Stimulated activated CD4-positive, alpha-beta T cell treated with anti-CD3 and anti-CD28 coated beads, Interleukin-4, amount 100 ng/mL, for 4 hours (primary cell): Measurements from ENCODE around the gene HSPB6.
"Not testable (repeated sequence)": the region's sequence is repeated elsewhere in the genome, so short reads cannot be mapped to it uniquely, and the experiment has no call there.

Experiments
- DNase-seq, 2 experiments: peaks; one replicate each; pipeline ENCODE4 v3.0.0-alpha.2; 2020

The HSPB6 gene, protein sequence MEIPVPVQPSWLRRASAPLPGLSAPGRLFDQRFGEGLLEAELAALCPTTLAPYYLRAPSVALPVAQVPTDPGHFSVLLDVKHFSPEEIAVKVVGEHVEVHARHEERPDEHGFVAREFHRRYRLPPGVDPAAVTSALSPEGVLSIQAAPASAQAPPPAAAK

DNA sequence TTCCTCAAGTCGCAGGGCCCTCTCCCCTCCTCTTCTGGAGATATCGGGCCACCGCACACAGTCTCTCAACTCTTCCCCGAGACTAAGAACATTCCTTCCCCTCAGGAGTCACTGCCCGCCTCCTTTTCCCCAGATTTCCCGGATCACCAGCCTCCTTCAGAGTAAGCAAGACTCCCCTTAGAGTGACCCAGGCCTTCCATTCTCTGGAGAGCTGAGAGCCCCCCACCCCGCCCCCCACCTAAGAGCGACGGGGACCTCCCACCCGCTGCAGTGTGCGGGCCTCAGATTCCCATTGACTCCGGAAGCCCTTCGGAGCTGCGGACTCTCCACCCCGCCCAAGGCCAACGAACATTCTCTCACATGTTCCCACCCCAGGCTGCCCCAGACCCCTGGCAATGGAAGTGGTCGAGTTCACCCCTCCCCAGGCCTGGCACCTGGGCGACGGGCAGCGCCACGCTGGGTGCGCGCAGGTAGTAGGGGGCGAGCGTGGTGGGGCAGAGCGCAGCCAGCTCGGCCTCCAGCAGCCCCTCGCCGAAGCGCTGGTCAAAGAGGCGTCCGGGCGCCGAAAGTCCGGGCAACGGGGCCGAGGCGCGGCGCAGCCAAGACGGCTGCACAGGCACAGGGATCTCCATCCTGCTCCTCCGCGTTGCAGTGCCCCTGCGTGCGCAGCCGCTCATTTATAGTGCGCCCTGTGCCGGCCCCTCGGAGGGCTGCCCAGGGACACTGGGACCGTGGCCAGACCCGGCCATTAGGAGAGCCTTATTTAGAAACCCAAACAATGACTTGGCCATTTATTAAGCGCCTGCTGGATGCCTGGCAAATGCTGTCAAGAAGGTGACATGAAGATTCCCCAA is at the start of gene HSPB6:
HSPB6 (minus strand) TSS at position 653 of the 854 bp plus-strand sequence; CDS start at position 632, 21 bp downstream.
- DNase-seq: no peak

DNA sequence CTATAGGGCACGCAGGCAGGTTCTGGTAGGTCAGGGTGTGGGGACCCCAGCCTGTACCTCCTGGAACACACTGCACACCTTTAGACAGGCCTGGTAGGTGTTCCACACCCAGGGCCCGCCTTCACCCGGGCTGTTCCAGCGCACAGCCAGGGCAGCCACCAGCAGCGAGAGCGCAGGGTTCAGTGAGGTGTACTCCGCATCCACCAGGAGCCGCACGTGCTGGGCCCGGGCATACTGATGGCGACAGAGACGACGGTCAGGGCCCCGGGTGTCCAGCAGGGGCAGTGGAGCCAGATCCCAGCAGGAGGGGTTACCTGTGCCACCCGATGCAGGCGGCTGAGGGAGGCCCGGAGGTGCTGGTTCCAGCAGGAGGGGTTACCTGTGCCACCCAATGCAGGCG is 49.8 kb upstream of the HSPB6 start:
- DNase-seq: no peak

DNA sequence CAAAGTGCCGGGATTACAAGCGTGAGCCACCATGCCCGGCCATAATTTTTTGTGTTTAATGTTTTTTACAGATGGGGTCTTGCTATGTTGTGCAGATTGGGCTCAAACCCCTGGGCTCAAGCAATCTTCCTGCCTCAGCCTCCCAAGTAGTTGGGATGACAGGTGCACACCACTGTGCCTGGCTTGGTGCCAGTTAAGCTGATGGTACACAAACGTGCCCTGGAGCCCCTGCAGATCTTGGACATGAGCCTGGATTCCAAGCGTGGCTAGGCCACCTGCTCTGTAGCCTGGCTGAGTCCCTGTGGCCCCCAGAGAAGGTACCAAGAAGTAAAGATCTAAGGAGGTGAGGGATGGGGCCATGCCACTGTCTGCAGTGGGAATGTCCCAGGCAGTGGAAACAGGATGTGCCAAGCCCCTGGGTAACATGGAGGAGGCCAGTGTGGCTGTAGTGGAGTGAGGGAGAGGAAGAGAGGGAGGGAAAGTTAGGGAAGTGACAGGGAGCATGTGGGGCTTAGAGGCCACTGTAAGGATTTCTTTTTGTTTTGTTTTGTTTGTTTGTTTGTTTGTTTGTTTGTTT is 48.8 kb upstream of the HSPB6 start:
- no peak for DNase-seq

DNA sequence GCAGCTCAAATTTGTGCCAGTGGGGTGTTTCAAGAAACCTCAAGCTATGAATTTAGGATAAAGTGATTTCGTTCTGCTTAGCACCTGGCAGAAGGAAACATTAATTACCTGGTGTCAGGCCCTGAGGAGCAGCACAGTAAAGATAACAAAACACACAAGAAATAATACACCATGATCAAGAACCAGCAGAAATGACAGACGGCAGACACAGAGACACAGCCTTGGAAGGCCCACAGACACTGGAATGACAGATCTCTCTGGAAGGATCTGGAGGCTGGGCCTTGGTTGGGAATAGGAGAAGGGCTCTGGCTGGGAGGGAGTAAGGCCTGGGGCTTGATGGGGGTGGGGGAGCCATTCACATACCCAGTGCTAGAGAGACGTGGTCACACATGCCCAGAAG is 45.0 kb upstream of the HSPB6 start:
- DNase-seq: no peak

DNA sequence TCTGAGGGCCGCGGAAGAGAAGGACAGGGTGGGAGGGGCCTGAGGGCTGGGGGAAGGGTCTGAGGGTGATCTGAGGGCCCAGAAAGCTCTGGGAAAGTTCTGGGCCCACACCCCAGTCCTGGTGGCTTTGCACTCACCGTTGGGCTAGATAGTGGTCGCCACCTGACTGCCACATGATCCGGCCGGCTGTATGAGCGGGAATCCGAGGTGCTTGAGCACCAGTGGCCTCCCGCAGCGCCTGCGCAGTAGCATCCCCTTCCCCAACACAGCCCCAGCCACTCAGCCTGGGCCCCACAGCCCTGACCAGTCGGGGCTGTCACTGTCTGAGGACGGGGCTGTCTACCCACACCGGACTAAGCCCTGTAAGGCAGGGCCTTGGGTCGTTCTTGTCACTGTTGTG is 40.8 kb upstream of the HSPB6 start:
- DNase-seq: peak in 1 of 2 experiments; percentile 9

DNA sequence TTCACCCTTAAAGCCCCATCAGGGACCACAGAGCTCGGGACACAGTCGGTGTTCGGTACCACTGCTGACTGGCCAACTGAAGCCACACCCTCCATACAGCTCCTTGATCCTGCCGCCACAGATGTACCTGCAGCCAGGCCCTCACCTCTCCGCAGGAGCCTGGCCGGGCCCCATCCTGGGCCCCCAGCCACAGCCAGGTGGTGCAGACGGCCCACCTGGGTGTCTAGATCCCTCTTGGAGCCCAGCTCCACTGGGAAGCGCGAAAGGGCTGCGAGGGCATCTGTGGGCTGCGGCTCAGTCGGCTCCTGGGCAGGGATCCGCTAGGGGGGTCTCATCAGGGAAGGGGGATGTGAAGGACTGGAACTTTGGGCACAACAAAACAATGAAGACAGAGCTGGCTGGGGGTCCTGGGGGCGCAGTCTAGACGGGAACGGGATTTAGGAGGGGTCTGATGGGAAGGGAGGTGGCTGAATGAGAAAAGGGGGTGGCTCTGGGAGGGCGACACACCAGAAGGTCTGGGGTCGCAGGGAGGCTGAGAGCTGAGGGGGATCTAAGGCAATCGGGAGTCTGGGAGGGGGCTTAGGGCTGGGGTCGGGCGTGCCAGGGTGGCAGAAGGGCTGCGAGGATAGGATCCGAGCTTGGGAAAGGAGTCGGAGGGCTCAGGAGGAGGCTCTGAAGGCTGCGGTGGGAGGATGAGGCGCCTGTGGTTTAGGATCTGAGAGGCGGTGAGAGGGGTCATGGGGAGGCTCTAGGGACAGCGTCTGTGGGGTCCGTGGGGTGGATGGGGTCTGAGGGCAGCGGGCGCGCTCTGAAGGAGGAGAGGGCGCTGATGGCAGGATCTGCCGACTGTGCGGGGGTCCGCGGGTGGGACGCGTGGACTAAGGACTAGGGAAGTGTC is 40.1 kb upstream of the HSPB6 start:
- no peak for DNase-seq

DNA sequence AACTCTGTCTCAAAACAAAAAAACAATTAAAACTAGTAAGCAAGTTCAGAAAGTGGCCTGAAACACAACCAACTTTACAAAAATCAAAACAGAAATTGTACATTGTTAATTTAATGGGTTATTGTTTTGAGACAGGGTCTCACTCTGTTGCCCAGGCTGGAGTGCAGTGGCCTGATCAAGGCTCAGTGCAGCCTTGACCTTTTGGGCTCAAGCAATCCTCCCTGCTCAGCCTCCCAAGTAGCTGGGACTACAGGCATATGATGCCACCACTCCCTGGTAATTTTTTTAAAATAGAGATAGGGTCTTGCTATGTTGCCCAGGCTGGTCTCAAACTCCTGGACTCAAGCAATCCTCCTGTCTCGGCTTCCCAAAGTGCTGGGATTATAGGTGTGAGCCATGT is 38.7 kb upstream of the HSPB6 start:
- DNase-seq: not testable (repeated sequence)

DNA sequence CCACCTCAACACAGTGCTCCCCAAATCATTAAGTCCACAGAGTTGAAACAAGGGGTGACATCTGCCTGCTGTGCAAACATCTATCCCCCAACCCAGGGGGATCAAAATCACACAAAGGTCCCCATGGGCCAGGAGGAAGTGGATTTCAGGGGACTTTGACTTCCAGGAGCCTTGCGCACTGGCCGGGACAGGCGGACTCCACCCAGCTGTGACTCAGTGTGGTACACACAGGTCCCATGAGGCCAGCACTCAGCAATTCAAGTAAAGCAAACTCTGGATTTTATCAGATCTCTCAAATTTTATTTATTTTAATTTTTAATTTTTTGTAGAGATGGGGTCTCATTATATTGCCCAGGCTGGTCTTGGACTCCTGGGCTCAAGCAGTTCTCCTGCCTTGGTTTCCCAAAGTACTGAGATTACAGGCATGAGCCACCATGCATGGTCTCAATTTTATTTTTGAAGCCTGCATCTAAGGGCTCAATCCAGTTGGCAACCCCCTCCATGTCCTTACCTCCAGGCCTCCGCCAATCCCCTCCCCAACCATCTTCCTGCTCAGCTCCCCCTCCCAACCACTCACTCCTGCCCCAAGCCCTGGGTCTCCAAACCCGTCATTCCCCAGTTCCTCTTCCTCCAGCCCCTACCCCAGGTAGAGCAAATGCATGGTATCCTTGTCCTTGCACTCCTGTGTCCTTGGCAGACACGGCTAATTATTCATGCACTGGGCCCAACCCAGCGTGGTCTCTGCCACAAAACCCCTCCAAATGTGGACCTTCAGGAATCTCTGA is 36.7 kb upstream of the HSPB6 start:
- no peak for DNase-seq

DNA sequence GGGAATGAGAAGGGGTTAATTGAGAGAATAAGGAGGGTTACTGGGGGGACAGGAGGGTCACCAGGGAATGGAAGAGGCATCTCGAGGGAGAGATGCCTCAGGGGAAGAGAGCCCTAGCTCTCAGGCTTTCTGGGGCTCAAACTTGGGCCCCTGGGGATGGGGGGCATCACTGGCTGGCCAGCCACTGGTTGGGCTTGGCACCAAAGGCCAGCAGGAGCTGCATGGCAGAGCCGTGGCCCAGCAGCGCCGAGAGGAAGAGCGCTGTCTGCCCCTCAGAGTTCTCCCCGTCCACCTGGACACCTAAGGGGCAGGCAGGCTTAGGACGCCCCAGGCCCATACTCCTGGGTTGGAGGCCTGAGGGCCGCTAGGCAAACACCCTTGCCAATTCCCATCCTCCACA is 36.1 kb upstream of the HSPB6 start:
- DNase-seq: no peak

DNA sequence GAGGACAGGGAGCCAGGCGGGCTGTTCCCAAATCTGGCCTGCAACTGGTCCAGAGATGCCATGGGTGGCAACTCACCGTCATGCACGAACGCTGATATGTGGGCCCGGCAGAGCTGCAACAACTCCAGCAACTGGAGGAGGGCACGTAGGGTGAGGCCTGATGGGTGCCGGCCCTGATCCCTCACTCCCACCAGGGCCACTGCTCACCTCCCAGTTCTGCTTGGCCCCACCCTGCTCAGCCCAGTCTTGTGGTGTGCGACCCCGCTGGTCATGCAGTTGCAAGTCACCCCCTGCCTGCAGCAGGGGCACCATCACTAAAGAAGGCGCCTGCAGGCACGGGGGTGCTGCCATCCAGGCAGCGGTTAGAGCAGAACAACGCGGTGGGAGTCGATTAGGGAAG is 35.5 kb upstream of the HSPB6 start:
- no peak for DNase-seq

DNA sequence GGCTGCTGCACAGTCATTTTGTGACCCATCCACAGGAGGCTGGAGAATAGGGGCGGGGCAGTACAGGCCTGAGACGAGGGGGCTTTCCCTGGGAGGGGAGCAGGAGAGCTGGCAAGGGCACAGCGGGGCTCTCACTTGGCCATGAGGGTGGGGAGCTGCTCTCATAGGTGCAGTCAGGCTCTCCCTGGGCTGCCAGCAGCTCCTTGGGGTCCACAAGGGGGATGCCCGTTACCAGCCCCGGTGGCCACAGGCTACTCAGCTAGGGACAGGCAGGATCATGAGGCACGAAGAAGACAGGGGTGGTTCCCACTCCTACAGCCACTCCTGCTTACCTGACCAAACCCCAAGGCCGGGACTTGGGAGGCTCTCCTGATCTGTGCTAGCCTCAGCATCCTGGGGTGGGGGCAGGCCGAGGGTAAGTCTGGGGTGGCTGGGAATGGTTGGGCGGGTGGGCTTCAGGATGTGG is 35.0 kb upstream of the HSPB6 start:
- DNase-seq: no peak

DNA sequence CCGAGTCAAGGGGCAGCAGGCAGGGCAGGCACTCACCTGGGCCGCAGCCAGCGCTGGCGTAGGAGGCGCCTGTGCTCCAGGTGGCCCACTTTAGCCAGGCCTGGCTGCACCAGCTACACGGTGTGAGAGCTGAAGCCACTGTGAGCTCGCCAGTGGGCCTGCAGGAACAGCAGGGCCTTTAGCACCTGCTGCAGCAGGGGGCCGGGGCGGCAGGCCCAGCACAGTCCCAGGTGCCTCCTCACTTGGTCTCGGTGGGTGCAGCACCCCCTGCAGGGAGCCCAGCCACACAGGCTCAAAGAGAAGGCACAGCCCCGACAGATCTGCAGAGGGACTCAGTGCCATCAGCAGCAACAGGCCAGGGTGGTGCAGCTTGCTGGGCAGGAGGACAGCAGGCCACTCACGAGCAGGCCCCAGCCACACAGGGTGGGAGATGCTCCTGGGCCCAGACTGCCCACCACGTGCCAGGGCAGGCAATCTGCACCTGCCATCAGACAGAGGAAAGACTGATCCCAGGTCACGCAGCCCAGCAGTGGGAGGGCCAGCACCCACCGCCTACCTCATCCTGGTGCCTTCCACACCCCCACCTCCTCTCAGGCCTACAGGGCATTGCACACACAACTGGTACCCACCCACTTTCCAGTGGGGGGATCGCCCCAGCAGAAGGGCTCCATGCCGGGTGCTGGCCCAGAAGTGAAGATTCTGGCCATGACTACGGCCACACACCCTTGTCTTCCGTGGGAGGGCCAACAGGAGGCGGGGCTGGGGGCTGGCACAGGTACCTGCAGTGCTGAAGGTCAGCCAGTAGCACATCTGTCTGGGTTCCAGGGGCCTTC is 34.4 kb upstream of the HSPB6 start:
- no peak for DNase-seq

DNA sequence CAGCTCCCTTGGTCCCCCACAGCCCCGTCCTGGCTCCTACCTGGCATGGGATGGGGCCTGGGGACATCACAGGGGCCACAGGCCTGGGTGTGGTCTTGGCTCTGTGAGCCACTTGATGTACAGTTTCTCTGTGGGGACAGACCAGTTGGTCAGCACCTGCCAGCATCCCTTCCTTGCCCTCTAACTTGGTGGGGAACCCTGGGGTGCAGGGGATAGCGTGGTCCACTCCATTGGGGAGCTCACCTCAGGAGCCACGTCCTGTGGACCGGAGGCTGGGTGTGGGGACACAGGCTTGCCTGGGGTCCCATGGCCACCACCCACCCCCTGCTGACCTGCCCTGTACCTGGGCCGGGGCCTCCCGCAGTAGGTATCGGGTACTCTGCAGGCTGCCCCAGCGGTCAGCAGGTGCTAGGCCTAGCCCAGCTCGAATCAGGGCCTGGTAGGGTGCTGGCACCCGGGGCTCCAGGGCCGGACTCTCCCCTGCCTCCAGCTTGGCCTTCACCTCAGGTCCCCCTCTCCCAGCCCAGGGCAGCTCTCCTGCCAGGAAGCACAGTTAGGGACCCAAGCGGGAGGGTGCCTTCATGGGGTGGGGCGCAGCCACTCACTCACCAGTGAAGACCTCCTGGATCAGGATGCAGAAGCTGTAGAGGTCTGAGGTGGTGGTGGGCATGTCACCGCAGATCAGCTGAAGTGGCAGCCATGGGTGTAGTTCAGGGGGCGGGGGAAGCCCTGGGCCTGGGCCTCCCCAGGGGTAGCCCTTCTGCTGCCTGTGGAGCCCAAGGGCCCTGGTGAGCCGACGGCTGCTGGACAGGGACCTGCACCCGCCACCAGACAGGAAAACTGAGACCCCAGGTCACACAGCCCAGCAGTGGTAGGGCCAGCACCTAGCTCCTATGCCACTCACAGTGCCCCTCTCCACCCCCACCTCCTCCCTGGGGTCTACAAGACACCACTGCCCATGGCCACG is 33.4 kb upstream of the HSPB6 start:
- no peak for DNase-seq

DNA sequence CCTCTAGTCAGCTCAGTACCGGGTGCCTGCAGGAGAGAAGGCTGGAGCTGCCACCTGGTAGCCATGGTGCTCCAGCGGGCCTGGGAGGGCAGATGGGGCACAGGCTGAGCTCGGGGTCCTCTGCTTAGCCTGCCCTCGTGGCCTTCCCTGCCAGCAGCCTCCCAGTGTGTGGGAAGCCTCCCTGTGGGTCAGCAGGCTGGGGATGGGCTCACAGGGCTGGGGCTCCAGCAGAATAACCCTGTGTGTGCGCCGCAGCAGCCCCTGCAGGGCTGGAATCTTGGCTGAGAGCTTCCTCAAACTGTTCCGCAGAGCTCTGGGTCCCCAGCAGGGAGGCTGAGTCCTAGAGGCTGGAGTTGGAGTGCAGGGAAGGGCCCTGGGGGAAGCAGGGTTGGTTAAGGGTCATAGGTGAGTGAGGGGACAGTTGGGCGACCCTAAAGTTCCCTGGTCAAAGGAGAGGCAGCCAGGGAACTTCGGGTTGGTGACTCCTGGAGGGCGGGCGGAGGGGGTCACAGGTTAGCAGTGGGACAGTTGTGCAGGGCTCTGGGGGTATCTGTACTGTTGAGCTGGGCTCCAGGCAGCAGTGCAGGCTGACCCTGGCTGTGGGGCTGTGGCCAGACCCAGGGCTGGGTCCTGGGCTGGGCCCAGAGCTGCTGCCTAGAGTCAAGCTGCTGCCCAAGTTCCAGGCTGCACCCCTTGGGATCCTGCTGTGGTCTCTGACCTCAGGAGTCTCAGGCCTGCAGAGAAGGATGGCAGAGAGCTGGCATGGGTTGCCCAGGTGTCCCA is 32.6 kb upstream of the HSPB6 start:
- DNase-seq: no peak

DNA sequence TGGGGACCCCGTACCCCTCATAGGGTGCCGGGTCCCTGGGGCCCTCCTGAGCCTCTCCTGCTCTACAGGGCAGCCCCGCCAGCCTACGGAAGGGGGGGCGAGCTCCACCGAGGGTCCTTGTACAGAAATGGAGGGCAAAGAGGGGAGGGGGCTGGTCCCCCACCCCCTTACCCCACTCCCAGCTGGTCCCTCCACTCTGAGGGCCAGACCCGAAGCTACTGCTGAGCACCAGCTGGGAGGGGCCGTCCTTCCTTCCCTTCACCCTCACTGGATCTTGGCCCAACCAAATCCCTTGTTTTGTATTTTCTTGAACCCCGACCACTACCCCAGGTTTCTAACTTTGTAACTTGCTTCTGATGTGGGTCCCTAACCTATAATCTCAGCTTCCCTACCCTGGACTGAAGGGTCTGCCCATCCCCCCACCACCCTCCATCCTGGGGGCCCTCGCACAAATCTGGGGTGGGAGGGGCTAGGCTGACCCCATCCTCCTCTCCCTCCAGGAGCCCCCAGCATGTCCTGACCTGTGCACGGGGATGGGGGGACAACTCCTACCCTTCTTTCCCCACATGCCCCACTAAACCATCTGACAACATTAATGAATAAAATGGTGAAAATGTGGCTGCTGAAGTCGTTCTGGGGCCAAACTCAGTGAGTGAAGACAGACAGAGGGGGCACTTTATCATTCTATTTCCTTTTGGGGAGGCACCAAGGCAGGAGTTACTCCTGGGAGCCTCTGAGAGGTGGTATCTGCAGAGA is 31.6 kb upstream of the HSPB6 start:
- no peak for DNase-seq

DNA sequence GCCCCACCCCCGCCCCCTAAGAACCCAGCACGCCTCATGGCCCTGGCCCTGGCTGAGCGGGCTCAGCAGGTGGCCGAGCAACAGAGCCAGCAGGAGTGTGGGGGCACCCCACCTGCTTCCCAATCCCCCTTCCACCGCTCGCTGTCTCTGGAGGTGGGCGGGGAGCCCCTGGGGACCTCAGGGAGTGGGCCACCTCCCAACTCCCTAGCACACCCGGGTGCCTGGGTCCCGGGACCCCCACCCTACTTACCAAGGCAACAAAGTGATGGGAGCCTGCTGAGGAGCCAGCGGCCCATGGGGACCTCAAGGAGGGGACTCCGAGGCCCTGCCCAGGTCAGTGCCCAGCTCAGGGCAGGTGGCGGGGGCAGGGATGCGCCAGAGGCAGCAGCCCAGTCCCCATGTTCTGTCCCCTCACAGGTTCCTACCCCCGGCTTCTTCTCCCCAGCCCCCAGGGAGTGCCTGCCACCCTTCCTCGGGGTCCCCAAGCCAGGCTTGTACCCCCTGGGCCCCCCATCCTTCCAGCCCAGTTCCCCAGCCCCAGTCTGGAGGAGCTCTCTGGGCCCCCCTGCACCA is 30.5 kb upstream of the HSPB6 start:
- no peak for DNase-seq

DNA sequence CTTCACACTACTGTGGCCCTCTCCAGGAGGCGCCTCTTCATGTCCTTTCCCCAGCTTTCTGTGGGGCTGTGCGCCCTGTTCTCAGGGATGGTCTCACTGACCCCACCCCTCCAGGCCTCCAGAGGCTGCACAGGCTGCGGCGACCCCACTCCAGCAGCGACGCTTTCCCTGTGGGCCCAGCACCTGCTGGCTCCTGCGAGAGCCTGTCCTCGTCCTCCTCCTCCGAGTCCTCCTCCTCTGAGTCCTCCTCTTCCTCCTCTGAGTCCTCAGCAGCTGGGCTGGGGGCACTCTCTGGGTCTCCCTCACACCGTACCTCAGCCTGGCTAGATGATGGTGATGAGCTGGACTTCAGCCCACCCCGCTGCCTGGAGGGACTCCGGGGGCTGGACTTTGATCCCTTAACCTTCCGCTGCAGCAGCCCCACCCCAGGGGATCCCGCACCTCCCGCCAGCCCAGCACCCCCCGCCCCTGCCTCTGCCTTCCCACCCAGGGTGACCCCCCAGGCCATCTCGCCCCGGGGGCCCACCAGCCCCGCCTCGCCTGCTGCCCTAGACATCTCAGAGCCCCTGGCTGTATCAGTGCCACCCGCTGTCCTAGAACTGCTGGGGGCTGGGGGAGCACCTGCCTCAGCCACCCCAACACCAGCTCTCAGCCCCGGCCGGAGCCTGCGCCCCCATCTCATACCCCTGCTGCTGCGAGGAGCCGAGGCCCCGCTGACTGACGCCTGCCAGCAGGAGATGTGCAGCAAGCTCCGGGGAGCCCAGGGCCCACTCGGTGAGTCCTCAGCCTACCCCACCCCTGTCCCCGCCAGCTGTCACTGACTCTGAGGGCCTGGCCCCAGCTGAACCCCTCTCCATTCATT is 29.7 kb upstream of the HSPB6 start:
- DNase-seq: no peak
